Islet of Langerhans (tissue), 1 donor: ENCODE results near the gene RUNX2.

Experiments used
- FAIRE-seq: peaks from one replicate; lab custom pipeline; 2011; peaks lifted over from hg19 to GRCh38; lab: Jason Lieb, UNC

Gene RUNX2

GRCh38 chr6:45624228-45624627, 296.1 kb downstream of the RUNX2 start:
- FAIRE-seq = no peak

GRCh38 chr6:45625191-45625664, 297.1 kb downstream of the RUNX2 start:
- FAIRE-seq = no peak

- FAIRE-seq = no peak
These were observed 298.2 kb downstream of the RUNX2 start for GRCh38 chr6:45626087-45626891.

- no peak for FAIRE-seq
These were observed 302.2 kb downstream of the RUNX2 start for GRCh38 chr6:45630314-45630713.

GRCh38 chr6:45630801-45631200, 302.7 kb downstream of the RUNX2 start:
- no peak for FAIRE-seq

- FAIRE-seq = no peak
These were observed 303.3 kb downstream of the RUNX2 start for GRCh38 chr6:45631396-45631795.

GRCh38 chr6:45633272-45633908, 305.3 kb downstream of the RUNX2 start:
- no peak for FAIRE-seq

GRCh38 chr6:45634231-45634630, 306.1 kb downstream of the RUNX2 start:
- FAIRE-seq = no peak

GRCh38 chr6:45635284-45635867, 307.2 kb downstream of the RUNX2 start:
- FAIRE-seq = no peak

GRCh38 chr6:45637056-45637455, 308.9 kb downstream of the RUNX2 start:
- no peak for FAIRE-seq

GRCh38 chr6:45637611-45638257, 309.6 kb downstream of the RUNX2 start:
- FAIRE-seq = no peak

GRCh38 chr6:45640081-45640491, 312.0 kb downstream of the RUNX2 start:
- no peak for FAIRE-seq

- FAIRE-seq = no peak
These were observed 312.7 kb downstream of the RUNX2 start for GRCh38 chr6:45640811-45641210.

- no peak for FAIRE-seq
These were observed 314.4 kb downstream of the RUNX2 start for GRCh38 chr6:45642331-45643125.

- no peak for FAIRE-seq
These were observed 315.0 kb downstream of the RUNX2 start for GRCh38 chr6:45643126-45643525.

GRCh38 chr6:45644720-45645119, 316.6 kb downstream of the RUNX2 start:
- no peak for FAIRE-seq

- no peak for FAIRE-seq
These were observed 317.2 kb downstream of the RUNX2 start for GRCh38 chr6:45645302-45645701.

- no peak for FAIRE-seq
These were observed 319.5 kb downstream of the RUNX2 start for GRCh38 chr6:45647341-45648261.

GRCh38 chr6:45648262-45648620, 320.1 kb downstream of the RUNX2 start:
- no peak for FAIRE-seq

GRCh38 chr6:45650524-45651135, 322.5 kb downstream of the RUNX2 start:
- no peak for FAIRE-seq

GRCh38 chr6:45651301-45651700, 323.2 kb downstream of the RUNX2 start:
- FAIRE-seq = no peak
